22Rv1 (cell line): ENCODE results near the gene PCCA.

ENCODE experiments used
- CTCF ChIP-seq: fragments of 450-650 bp; IDR thresholded peaks from 2 replicates; pipeline ENCODE4 v1.5.1; 2017; ENCODE audit warnings: mild to moderate bottlenecking
- ZFX ChIP-seq: fragments of 450-650 bp; IDR thresholded peaks from 2 replicates; pipeline ENCODE4 v1.6.1; 2017; ENCODE audit warnings: antibody characterized with exemption, borderline replicate concordance

- TF ChIP-seq CTCF (no peak), ZFX (no peak)
Measured at GRCh38 chr13:100432611-100433010, 343.7 kb downstream of the PCCA start.
